OCI-LY1 (cell line): ENCODE results near the gene PYURF.

ENCODE experiments used
- H2AFZ ChIP-seq: fragments of 200-600 bp; sonication (generic), shearing (Covaris generic); 2 replicates; pipeline ENCODE4 v1.6.0; 2014; ENCODE audit warnings: antibody characterized with exemption, mild to moderate bottlenecking, low read length
- H3F3A ChIP-seq: fragments of 200-600 bp; sonication (generic), shearing (Covaris generic); 2 replicates; pipeline ENCODE4 v1.6.0; 2014; ENCODE audit warnings: mild to moderate bottlenecking, antibody characterized with exemption, low read length, moderate library complexity; ENCODE audit not compliant: insufficient read depth
- H3K27ac ChIP-seq: fragments of 200-600 bp; sonication (generic); 2 replicates; pipeline ENCODE4 v1.5.1; 2014; ENCODE audit warnings: low read length, mixed run types, mild to moderate bottlenecking, low read depth; ENCODE audit not compliant: poor library complexity, severe bottlenecking
- H3K27me3 ChIP-seq: fragments of 200-600 bp; sonication (generic); 2 replicates; pipeline ENCODE4 v1.6.0; 2014; ENCODE audit warnings: antibody characterized with exemption, mild to moderate bottlenecking, low read length, moderate library complexity; ENCODE audit not compliant: insufficient read depth
- H3K36me3 ChIP-seq: fragments of 200-600 bp; sonication (generic); 2 replicates; pipeline ENCODE4 v1.6.1; 2014; ENCODE audit warnings: mild to moderate bottlenecking, antibody characterized with exemption, low read length, moderate library complexity, mixed read lengths; ENCODE audit not compliant: insufficient read depth
- H3K4me1 ChIP-seq: fragments of 200-600 bp; sonication (generic); 2 replicates; pipeline ENCODE4 v1.5.1; 2014; ENCODE audit warnings: mild to moderate bottlenecking, low read length, moderate library complexity; ENCODE audit not compliant: insufficient read depth, severe bottlenecking
- H3K4me2 ChIP-seq: fragments of 200-600 bp; sonication (generic), shearing (Covaris generic); 2 replicates; pipeline ENCODE4 v1.6.1; 2014; ENCODE audit warnings: low read length
- H3K4me3 ChIP-seq: fragments of 200-600 bp; sonication (generic); 2 replicates; pipeline ENCODE4 v1.5.1; 2014; ENCODE audit warnings: low read length, low read depth, mild to moderate bottlenecking, mixed read lengths; ENCODE audit not compliant: poor library complexity, severe bottlenecking
- H3K79me2 ChIP-seq: fragments of 200-600 bp; shearing (Covaris generic); 2 replicates; pipeline ENCODE4 v1.6.1; 2016; ENCODE audit warnings: mixed run types, low read length, mixed read lengths; ENCODE audit not compliant: insufficient read depth
- H3K9ac ChIP-seq: fragments of 200-600 bp; sonication (generic), shearing (Covaris generic); 2 replicates; pipeline ENCODE4 v1.6.1; 2014; ENCODE audit warnings: mild to moderate bottlenecking, low read length, mixed read lengths
- H3K9me2 ChIP-seq: fragments of 200-600 bp; sonication (generic), shearing (Covaris generic); 2 replicates; pipeline ENCODE4 v1.6.1; 2014; ENCODE audit warnings: low read depth, mild to moderate bottlenecking, low read length, mixed read lengths
- H3K9me3 ChIP-seq: fragments of 200-600 bp; shearing (Covaris generic); 2 replicates; pipeline ENCODE4 v1.6.1; 2014; ENCODE audit warnings: low read length, mixed read lengths
- H4K20me1 ChIP-seq: fragments of 200-600 bp; sonication (generic), shearing (Covaris generic); 2 replicates; pipeline ENCODE4 v1.6.0; 2016; ENCODE audit warnings: mild to moderate bottlenecking, low read length; ENCODE audit not compliant: insufficient read depth
- CTCF ChIP-seq: fragments of 200-600 bp; sonication (generic), shearing (Covaris generic); IDR thresholded peaks from 2 replicates; pipeline ENCODE4 v1.5.1; 2017; ENCODE audit warnings: mild to moderate bottlenecking, antibody characterized with exemption, low read length, moderate library complexity, mixed read lengths
- EZH2 ChIP-seq: fragments of 200-600 bp; sonication (generic), shearing (Covaris generic); IDR thresholded peaks from 2 replicates; pipeline ENCODE4 v1.8.0; 2017; ENCODE audit warnings: borderline replicate concordance, mixed run types, mild to moderate bottlenecking, antibody characterized with exemption, low read length, moderate library complexity, mixed read lengths

PYURF gene

GRCh38 chr4:88523325-88524129 is at the start of gene PYURF:
Gene PYURF (minus strand): TSS chr4:88523776. CDS start chr4:88523700, 76 bp downstream.
- Histone ChIP-seq H3K4me1 (peaks cover 11% of the 10 kb centered on the region), H3F3A (no peaks in the 10 kb centered on the region), H3K79me2 (no peaks in the 10 kb centered on the region), H3K36me3 (0 out of 2 replicates have a peak, but pooled peaks cover 10% of the 10 kb centered on the region), H3K4me2 (peak within 1 kb of the TSS; percentile 89), H3K27ac (no peak within 1 kb of the TSS), H3K9ac (peak within 1 kb of the TSS; percentile 84), H3K4me3 (peak within 1 kb of the TSS; percentile 93), H3K9me3 (no peaks in the 10 kb centered on the region), H3K9me2 (no peaks in the 10 kb centered on the region), H3K27me3 (no peaks in the 10 kb centered on the region), H2AFZ (peak within 1 kb of the TSS; percentile 78; the same call in 1 of the 2 replicates), H4K20me1 (no peaks in the 10 kb centered on the region)
- TF ChIP-seq EZH2 (no peak), CTCF (no peak)

- Histone ChIP-seq H3F3A (no peaks in the 10 kb centered on the region), H4K20me1 (no peaks in the 10 kb centered on the region), H3K9me2 (no peaks in the 10 kb centered on the region), H3K36me3 (no peaks in the 10 kb centered on the region), H3K27ac (no peak overlapping the region), H3K27me3 (no peaks in the 10 kb centered on the region), H3K4me3 (no peak overlapping the region), H3K4me1 (no peaks in the 10 kb centered on the region), H3K79me2 (no peaks in the 10 kb centered on the region), H3K9me3 (no peaks in the 10 kb centered on the region), H3K9ac (no peak overlapping the region), H2AFZ (no peak overlapping the region), H3K4me2 (no peak overlapping the region)
- TF ChIP-seq EZH2 (no peak), CTCF (no peak)
These were observed 46.4 kb upstream of the PYURF start for GRCh38 chr4:88570001-88570400.

GRCh38 chr4:88567591-88567990 is 44.0 kb upstream of the PYURF start:
- Histone ChIP-seq H3K4me2 (no peak overlapping the region), H3K4me1 (no peaks in the 10 kb centered on the region), H3K9me2 (no peaks in the 10 kb centered on the region), H4K20me1 (no peaks in the 10 kb centered on the region), H3K4me3 (no peak overlapping the region), H3K9me3 (no peaks in the 10 kb centered on the region), H3F3A (no peaks in the 10 kb centered on the region), H3K9ac (no peak overlapping the region), H3K27ac (no peak overlapping the region), H3K79me2 (no peaks in the 10 kb centered on the region), H3K27me3 (no peaks in the 10 kb centered on the region), H3K36me3 (no peaks in the 10 kb centered on the region), H2AFZ (no peak overlapping the region)
- TF ChIP-seq EZH2 (no peak), CTCF (no peak)
